GM12872 (cell line): ENCODE measurements around the gene SEC23IP.

ENCODE experiments used
- TF ChIP-seq, protein P1 (sequence below): IDR thresholded peaks from 3 replicates; pipeline ENCODE4 v1.5.1; 2011; ENCODE audit warnings: low read depth, mild to moderate bottlenecking, low read length, moderate library complexity; ENCODE audit not compliant: insufficient read depth

The SEC23IP gene

GRCh38 chr10:119919826-119920225 is 27.3 kb downstream of the SEC23IP start:
- TF ChIP-seq, protein P1, sequence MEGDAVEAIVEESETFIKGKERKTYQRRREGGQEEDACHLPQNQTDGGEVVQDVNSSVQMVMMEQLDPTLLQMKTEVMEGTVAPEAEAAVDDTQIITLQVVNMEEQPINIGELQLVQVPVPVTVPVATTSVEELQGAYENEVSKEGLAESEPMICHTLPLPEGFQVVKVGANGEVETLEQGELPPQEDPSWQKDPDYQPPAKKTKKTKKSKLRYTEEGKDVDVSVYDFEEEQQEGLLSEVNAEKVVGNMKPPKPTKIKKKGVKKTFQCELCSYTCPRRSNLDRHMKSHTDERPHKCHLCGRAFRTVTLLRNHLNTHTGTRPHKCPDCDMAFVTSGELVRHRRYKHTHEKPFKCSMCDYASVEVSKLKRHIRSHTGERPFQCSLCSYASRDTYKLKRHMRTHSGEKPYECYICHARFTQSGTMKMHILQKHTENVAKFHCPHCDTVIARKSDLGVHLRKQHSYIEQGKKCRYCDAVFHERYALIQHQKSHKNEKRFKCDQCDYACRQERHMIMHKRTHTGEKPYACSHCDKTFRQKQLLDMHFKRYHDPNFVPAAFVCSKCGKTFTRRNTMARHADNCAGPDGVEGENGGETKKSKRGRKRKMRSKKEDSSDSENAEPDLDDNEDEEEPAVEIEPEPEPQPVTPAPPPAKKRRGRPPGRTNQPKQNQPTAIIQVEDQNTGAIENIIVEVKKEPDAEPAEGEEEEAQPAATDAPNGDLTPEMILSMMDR = no peak

- TF ChIP-seq, protein P1 = no peak
Observed at GRCh38 chr10:119928411-119928810, 35.9 kb downstream of the SEC23IP start.

DNA sequence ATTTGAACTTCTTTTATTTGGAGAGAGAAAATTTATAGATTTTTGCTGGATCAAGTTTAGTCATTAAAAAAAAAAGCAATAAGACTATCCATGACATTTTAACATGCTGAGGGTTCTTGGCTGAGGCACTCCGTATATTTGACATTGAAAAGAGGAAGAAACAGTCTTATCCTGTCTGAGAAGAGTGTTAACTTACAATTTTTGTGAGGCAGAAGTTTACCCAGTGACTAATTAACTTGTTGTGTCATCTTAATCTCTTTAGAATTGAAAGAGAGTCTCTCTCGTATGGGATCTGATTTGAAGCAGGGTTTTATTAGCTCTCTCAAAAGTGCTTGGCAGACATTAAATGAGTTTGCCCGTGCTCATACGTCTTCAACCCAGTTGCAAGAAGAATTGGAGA is 39.3 kb downstream of the SEC23IP start:
- TF ChIP-seq, protein P1 = no peak

DNA sequence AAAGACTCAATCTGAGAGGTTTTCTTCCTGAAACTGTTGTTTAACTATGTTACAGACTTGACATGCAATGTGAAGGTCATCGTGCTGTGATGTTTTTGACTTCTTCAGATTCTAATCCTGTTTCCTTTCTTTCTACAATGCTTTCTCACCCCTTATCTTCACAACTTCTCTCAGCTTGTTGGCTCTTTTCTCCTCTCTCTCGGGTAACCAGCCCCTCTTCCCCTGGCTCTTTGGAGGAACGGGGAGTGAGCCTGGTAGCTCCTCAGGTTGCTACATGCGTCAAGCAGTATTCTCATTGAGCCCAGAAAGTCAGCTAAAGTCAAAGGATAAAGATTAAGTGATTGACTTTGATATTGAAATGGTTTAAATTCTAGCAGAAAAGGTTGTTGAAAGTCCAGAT is 40.1 kb downstream of the SEC23IP start:
- TF ChIP-seq, protein P1 = no peak

DNA sequence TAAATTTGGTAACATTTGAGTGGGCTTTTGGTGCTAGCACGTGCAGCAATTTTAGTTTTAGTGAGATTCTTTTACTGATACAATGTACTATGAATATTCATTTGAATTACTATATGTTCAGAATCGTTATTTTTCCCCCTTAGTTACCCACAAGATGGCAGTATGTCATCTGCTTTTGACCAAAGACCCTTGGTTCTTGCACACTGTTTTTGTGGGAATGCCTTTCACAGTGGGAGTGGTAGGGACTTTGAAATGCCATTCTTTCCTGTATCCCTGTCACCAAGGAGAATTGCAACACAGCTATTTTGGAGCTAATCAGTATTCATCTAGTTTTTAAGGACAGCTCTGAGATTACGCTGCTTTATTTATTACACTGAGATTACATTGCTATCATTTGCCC is 40.6 kb downstream of the SEC23IP start:
- TF ChIP-seq, protein P1 = no peak; the same call in 2 of the 3 replicates

DNA sequence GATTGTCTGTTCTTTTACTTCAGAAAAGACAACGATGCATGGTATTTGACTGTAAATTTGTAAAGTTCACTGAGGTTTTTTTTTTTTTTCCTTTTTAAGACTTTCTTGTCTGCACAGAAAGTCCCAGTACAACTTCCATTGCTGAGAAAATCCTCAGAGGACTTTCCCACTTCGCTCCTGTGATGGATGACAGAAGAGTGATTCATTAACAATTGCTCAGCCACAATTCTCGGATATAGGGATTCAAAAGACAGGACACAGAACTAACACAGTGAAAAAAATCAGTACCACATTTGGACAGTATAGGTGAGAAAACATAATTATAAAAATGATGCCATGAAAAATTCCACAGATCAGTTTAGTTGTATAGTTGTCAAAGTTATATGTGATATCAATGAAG is 48.0 kb downstream of the SEC23IP start:
- TF ChIP-seq, protein P1 = no peak

DNA sequence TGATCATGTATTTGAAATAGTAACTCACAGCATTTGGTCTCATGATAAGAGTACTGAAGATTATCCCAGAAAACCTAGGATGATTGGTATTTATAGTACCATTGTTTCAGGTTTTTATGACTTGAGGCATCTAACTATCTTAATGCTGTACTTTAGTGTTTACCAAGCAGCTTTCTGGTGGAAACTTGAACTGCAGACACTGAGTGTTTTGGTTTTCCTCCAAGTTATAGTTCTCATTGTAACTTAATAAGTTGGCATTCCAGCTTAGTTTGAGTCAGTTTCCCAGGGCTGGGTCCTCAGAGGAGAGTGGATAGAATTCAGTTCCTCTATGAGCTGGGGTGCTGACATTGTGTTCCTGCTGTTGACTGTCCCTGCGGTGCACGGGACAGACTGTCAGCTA is 50.4 kb downstream of the SEC23IP start:
- TF ChIP-seq, protein P1 = no peak

- TF ChIP-seq, protein P1 = no peak
Observed at GRCh38 chr10:119945805-119946204, 53.3 kb downstream of the SEC23IP start.
